Osteoblast (primary cell): ENCODE measurements around the gene ALG9. TPM values are rescaled to one million over a fixed set of nuclear protein-coding genes. Genes with fewer than 3 reads are reported as not detected.

ENCODE experiments used
- DNase-seq: peaks from one replicate; pipeline ENCODE4 v3.0.0; 2011; ENCODE audit warnings: low spot score, mixed read lengths; ENCODE audit not compliant: insufficient read length; ENCODE audit errors: missing footprints
- H2AFZ ChIP-seq: 2 replicates; pipeline ENCODE4 v1.6.0; 2011; ENCODE audit warnings: mild to moderate bottlenecking, low read length
- H3K27ac ChIP-seq: 2 replicates; pipeline ENCODE4 v1.5.1; 2011; ENCODE audit warnings: mild to moderate bottlenecking, low read depth, low read length, moderate library complexity
- H3K27me3 ChIP-seq: 2 replicates; pipeline ENCODE4 v1.6.0; 2012; ENCODE audit warnings: mild to moderate bottlenecking, control low read depth, inconsistent platforms, low read length, moderate library complexity; ENCODE audit not compliant: insufficient read depth
- H3K36me3 ChIP-seq: 2 replicates; pipeline ENCODE4 v1.5.1; 2011; ENCODE audit warnings: mild to moderate bottlenecking, low read length, control low read depth, moderate library complexity; ENCODE audit not compliant: insufficient read depth
- H3K4me1 ChIP-seq: 2 replicates; pipeline ENCODE4 v1.5.1; 2011; ENCODE audit warnings: mild to moderate bottlenecking, low read length, control low read depth, moderate library complexity; ENCODE audit not compliant: insufficient read depth
- H3K4me2 ChIP-seq: 2 replicates; pipeline ENCODE4 v1.6.0; 2011; ENCODE audit warnings: mild to moderate bottlenecking, low read length; ENCODE audit not compliant: insufficient read depth
- H3K4me3 ChIP-seq: fragments of 200-600 bp; sonication (generic); 3 replicates; pipeline ENCODE4 v1.5.1; 2012; ENCODE audit warnings: mild to moderate bottlenecking, low read length, inconsistent platforms; ENCODE audit not compliant: insufficient read depth
- H3K79me2 ChIP-seq: 2 replicates; pipeline ENCODE4 v1.6.0; 2012; ENCODE audit warnings: mild to moderate bottlenecking, low read length, control low read depth, inconsistent platforms; ENCODE audit not compliant: insufficient read depth
- H3K9me3 ChIP-seq: 2 replicates; pipeline ENCODE4 v1.5.1; 2011; ENCODE audit warnings: low read depth, low read length, control low read depth
- H4K20me1 ChIP-seq: 2 replicates; pipeline ENCODE4 v1.6.0; 2012; ENCODE audit warnings: mild to moderate bottlenecking, low read length, control low read depth; ENCODE audit not compliant: insufficient read depth
- total RNA-seq: library from RNA; depleted of rRNA; stranded (reverse); fragments of >200 nt; gene quantifications from 2 replicates; pipeline ENCODE4 v1.2.3, GENCODE V29; 2012
- TF ChIP-seq, protein P1 (sequence below): IDR thresholded peaks from 2 replicates; pipeline ENCODE4 v1.5.1; 2011; ENCODE audit warnings: mild to moderate bottlenecking, low read depth, low read length, moderate library complexity; ENCODE audit errors: extremely low read depth

Gene ALG9
- total RNA-seq, 1 donor, result 35.8 TPM

GRCh38 chr11:111870113-111870512 lies 1.3 kb downstream of the ALG9 start:
- peaks cover 9% of the 10 kb centered on the region for H3K79me2 ChIP-seq
- TF ChIP-seq, protein P1, sequence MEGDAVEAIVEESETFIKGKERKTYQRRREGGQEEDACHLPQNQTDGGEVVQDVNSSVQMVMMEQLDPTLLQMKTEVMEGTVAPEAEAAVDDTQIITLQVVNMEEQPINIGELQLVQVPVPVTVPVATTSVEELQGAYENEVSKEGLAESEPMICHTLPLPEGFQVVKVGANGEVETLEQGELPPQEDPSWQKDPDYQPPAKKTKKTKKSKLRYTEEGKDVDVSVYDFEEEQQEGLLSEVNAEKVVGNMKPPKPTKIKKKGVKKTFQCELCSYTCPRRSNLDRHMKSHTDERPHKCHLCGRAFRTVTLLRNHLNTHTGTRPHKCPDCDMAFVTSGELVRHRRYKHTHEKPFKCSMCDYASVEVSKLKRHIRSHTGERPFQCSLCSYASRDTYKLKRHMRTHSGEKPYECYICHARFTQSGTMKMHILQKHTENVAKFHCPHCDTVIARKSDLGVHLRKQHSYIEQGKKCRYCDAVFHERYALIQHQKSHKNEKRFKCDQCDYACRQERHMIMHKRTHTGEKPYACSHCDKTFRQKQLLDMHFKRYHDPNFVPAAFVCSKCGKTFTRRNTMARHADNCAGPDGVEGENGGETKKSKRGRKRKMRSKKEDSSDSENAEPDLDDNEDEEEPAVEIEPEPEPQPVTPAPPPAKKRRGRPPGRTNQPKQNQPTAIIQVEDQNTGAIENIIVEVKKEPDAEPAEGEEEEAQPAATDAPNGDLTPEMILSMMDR, result no peak
- H3K27ac ChIP-seq, result no peak overlapping the region
- DNase-seq, result no peak
- no peak overlapping the region for H3K4me3 ChIP-seq
- no peaks in the 10 kb centered on the region for H3K9me3 ChIP-seq
- peaks cover 11% of the 10 kb centered on the region for H3K4me1 ChIP-seq
- no peak overlapping the region for H2AFZ ChIP-seq
- peaks cover 25% of the 10 kb centered on the region for H3K36me3 ChIP-seq
- H4K20me1 ChIP-seq, result no peaks in the 10 kb centered on the region
- H3K27me3 ChIP-seq, result no peaks in the 10 kb centered on the region
- peak overlapping the region; percentile 88 for H3K4me2 ChIP-seq

- TF ChIP-seq, protein P1, result no peak
- Histone ChIP-seq H3K27ac (no peak overlapping the region), H3K4me2 (no peak overlapping the region), H3K4me1 (no peaks in the 10 kb centered on the region), H3K36me3 (peaks cover 42% of the 10 kb centered on the region), H2AFZ (no peak overlapping the region), H3K4me3 (no peak overlapping the region), H4K20me1 (no peaks in the 10 kb centered on the region), H3K9me3 (no peaks in the 10 kb centered on the region), H3K27me3 (no peaks in the 10 kb centered on the region), H3K79me2 (no peaks in the 10 kb centered on the region)
- no peak for DNase-seq
Observed at GRCh38 chr11:111860257-111860656, 11.1 kb downstream of the ALG9 start.

- H3K4me3 ChIP-seq, result no peak overlapping the region
- H3K36me3 ChIP-seq, result peaks cover 42% of the 10 kb centered on the region
- no peaks in the 10 kb centered on the region for H3K4me1 ChIP-seq
- H2AFZ ChIP-seq, result no peak overlapping the region
- TF ChIP-seq, protein P1, result no peak
- no peak overlapping the region for H3K4me2 ChIP-seq
- H3K79me2 ChIP-seq, result no peaks in the 10 kb centered on the region
- no peaks in the 10 kb centered on the region for H3K27me3 ChIP-seq
- H3K9me3 ChIP-seq, result no peaks in the 10 kb centered on the region
- no peak for DNase-seq
- H3K27ac ChIP-seq, result no peak overlapping the region
- no peaks in the 10 kb centered on the region for H4K20me1 ChIP-seq
Observed at GRCh38 chr11:111855506-111855905, 15.9 kb downstream of the ALG9 start.

DNA sequence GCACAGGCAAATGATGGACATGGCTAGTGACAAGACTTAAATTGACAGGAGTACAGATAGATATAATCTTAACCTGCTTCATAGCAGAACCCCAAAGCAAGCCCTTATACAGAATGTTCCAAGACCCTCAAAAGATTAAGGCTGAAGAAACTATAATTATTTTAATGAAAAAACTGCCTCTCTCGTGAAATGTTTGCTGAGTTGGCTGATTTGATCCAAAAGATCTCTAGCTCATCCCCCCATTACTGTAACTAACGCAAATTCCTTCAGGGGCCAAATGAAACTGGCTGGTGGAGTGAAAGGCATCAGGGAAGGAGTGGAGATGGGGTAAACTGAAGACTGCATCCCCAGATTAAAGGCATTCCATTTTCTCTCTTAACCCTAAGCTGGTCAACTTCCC lies 19.3 kb downstream of the ALG9 start:
- Histone ChIP-seq H3K27ac (no peak overlapping the region), H3K9me3 (no peaks in the 10 kb centered on the region), H3K36me3 (peaks cover 22% of the 10 kb centered on the region), H3K27me3 (no peaks in the 10 kb centered on the region), H3K4me1 (peaks cover 6% of the 10 kb centered on the region), H4K20me1 (no peaks in the 10 kb centered on the region), H3K4me2 (no peak overlapping the region), H2AFZ (no peak overlapping the region), H3K79me2 (no peaks in the 10 kb centered on the region), H3K4me3 (no peak overlapping the region)
- TF ChIP-seq, protein P1, result no peak
- no peak for DNase-seq
